Measurements from ENCODE around the gene ATP4B.

DNA sequence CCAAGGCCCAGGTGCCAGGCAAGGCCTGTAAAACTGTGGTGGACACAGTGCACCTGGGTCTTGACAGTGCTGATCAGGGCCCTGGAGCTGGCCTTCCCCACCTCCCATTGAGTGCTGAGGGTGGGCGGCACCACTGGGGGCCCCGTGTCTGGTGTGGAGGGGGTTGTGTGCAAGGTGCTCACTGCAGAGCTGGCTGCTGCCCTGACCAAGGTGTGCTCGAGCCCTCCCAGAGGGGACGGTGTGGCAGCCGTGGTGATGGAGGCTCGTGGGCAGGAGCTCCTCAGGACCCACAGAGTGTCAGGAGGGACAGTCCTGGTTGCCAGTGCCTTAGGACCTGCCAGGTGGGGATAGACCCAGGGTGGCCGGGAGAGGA lies 23.0 kb downstream of the ATP4B start:
- TF ChIP-seq, protein P1, sequence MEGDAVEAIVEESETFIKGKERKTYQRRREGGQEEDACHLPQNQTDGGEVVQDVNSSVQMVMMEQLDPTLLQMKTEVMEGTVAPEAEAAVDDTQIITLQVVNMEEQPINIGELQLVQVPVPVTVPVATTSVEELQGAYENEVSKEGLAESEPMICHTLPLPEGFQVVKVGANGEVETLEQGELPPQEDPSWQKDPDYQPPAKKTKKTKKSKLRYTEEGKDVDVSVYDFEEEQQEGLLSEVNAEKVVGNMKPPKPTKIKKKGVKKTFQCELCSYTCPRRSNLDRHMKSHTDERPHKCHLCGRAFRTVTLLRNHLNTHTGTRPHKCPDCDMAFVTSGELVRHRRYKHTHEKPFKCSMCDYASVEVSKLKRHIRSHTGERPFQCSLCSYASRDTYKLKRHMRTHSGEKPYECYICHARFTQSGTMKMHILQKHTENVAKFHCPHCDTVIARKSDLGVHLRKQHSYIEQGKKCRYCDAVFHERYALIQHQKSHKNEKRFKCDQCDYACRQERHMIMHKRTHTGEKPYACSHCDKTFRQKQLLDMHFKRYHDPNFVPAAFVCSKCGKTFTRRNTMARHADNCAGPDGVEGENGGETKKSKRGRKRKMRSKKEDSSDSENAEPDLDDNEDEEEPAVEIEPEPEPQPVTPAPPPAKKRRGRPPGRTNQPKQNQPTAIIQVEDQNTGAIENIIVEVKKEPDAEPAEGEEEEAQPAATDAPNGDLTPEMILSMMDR (IDR thresholded peaks at IDR 0.05) = no peak
- TF ChIP-seq POLR2A (IDR thresholded peaks at IDR 0.05) = no peak
